Measurements from ENCODE around the gene MINAR2.

- TF ChIP-seq POLR2A (IDR thresholded peaks at IDR 0.05) = no peak
- TF ChIP-seq CTCF (IDR thresholded peaks at IDR 0.05 in 8 of 11, conservative IDR thresholded peaks at IDR 0.05 in 3 of 11) = no peak
- no peak for TF ChIP-seq POLR2AphosphoS5 (IDR thresholded peaks at IDR 0.05)
Measured at GRCh38 chr5:129803403-129803802, 55.5 kb downstream of the MINAR2 start.
